Measurements from ENCODE around the gene SRSF9. TPM values are rescaled to one million over a fixed set of nuclear protein-coding genes. Genes with fewer than 3 reads are reported as not detected.

The SRSF9 gene
- total and polyA plus RNA-seq, 2 of the 13 experiments (the other 11 are each of a cell fraction or from before 2014, with no cell fraction given) = 125 to 144 TPM

- TF ChIP-seq RBM39 (IDR thresholded peaks at IDR 0.05; ENCODE audit: low read depth, low read length, poor library complexity, severe bottlenecking) = peak; percentile 92
- TF ChIP-seq ZUFSP (CRISPR knock-in tag; IDR thresholded peaks at IDR 0.05; ENCODE audit: borderline replicate concordance) = no peak
- TF ChIP-seq MXD3 (CRISPR knock-in tag; IDR thresholded peaks at IDR 0.05) = peak; percentile 50; the same call in 1 of the 2 replicates
- no peak for TF ChIP-seq SMAD1 (CRISPR knock-in tag; IDR thresholded peaks at IDR 0.05; ENCODE audit: borderline replicate concordance, low read depth)
- no peak for TF ChIP-seq ZNF841 (CRISPR knock-in tag; IDR thresholded peaks at IDR 0.05; ENCODE audit: borderline replicate concordance)
- TF ChIP-seq CREB1 (IDR thresholded peaks at IDR 0.05) = peak; percentile 80
- TF ChIP-seq CREB1 (CRISPR knock-in tag; IDR thresholded peaks at IDR 0.05) = no peak
- peak; percentile 92 for TF ChIP-seq RBM22 (optimal IDR thresholded peaks at IDR 0.05; ENCODE audit: low read length)
- peak; percentile 40 for TF ChIP-seq PAXIP1 (CRISPR knock-in tag; conservative IDR thresholded peaks at IDR 0.05)
- TF ChIP-seq ZBTB10 (CRISPR knock-in tag; IDR thresholded peaks at IDR 0.05; ENCODE audit: borderline replicate concordance) = no peak
- no peak; the same call in 1 of the 2 replicates for TF ChIP-seq GATAD2A (CRISPR knock-in tag; IDR thresholded peaks at IDR 0.05)
- TF ChIP-seq CTCF (CRISPR knock-in tag; IDR thresholded peaks at IDR 0.05) = no peak; the same call in 1 of the 2 replicates
- TF ChIP-seq SKI (IDR thresholded peaks at IDR 0.05; ENCODE audit: partially characterized antibody) = peak; percentile 16
- no peak for TF ChIP-seq NBN (conservative IDR thresholded peaks at IDR 0.05)
- no peak for TF ChIP-seq CEBPB (IDR thresholded peaks at IDR 0.05; ENCODE audit: borderline replicate concordance, low read depth, low read length)
- peak; percentile 56; the same call in 1 of the 2 replicates for TF ChIP-seq DMAP1 (CRISPR knock-in tag; IDR thresholded peaks at IDR 0.05)
- no peak for TF ChIP-seq E2F5 (CRISPR knock-in tag; conservative IDR thresholded peaks at IDR 0.05)
- TF ChIP-seq ZFP36 (IDR thresholded peaks at IDR 0.05; ENCODE audit: borderline replicate concordance, low read depth, low read length, partially characterized antibody) = no peak
Measured at GRCh38 chr12:120495731-120496412, 26.3 kb upstream of the SRSF9 start, which contains the start of gene DYNLL1 (continued).

Data from HepG2 (cell line).